MM.1S (cell line): ENCODE measurements around the gene NPAT.

Experiments
- DNase-seq: peaks from one replicate; pipeline ENCODE4 v3.0.0-alpha.2; 2015
- H2AFZ ChIP-seq: fragments of 300-600 bp; sonication (generic); 2 replicates; pipeline ENCODE4 v1.6.0; 2016; ENCODE audit warnings: antibody characterized with exemption, low read length
- H3F3A ChIP-seq: fragments of 300-600 bp; sonication (generic); 2 replicates; pipeline ENCODE4 v1.6.1; 2016; ENCODE audit warnings: mild to moderate bottlenecking, antibody characterized with exemption, low read length, moderate library complexity, mixed read lengths; ENCODE audit not compliant: insufficient read depth
- H3K27ac ChIP-seq: fragments of 300-600 bp; sonication (generic); 2 replicates; pipeline ENCODE4 v1.5.1; 2016; ENCODE audit warnings: mild to moderate bottlenecking, low read length
- H3K27me3 ChIP-seq: fragments of 300-600 bp; sonication (generic); replicated peaks from 2 replicates; pipeline ENCODE4 v1.6.0; 2016; ENCODE audit warnings: low read length; ENCODE audit not compliant: insufficient read depth
- H3K36me3 ChIP-seq: fragments of 300-600 bp; sonication (generic); replicated peaks from 2 replicates; pipeline ENCODE4 v1.6.1; 2016; ENCODE audit warnings: mild to moderate bottlenecking, low read length, mixed read lengths; ENCODE audit not compliant: insufficient read depth
- H3K4me1 ChIP-seq: fragments of 300-600 bp; sonication (generic); 2 replicates; pipeline ENCODE4 v1.6.1; 2016; ENCODE audit warnings: low read length, mixed read lengths
- H3K4me2 ChIP-seq: fragments of 300-600 bp; sonication (generic); 2 replicates; pipeline ENCODE4 v1.6.0; 2016; ENCODE audit warnings: low read depth, low read length
- H3K4me3 ChIP-seq: fragments of 300-600 bp; sonication (generic); 2 replicates; pipeline ENCODE4 v1.5.1; 2016; ENCODE audit warnings: low read length, mixed read lengths
- H3K79me2 ChIP-seq: fragments of 300-600 bp; sonication (generic); 2 replicates; pipeline ENCODE4 v1.6.1; 2016; ENCODE audit warnings: mixed run types, low read length, mixed read lengths
- H3K9ac ChIP-seq: fragments of 300-600 bp; sonication (generic); 2 replicates; pipeline ENCODE4 v1.6.1; 2016; ENCODE audit warnings: low read length, mixed read lengths
- H3K9me2 ChIP-seq: fragments of 300-600 bp; sonication (generic); replicated peaks from 2 replicates; pipeline ENCODE4 v1.6.1; 2016; ENCODE audit warnings: mild to moderate bottlenecking, low read length, mixed read lengths; ENCODE audit not compliant: insufficient read depth
- H3K9me3 ChIP-seq: fragments of 300-600 bp; sonication (generic); replicated peaks from 2 replicates; pipeline ENCODE4 v1.6.1; 2016; ENCODE audit warnings: mild to moderate bottlenecking, low read length, mixed read lengths; ENCODE audit not compliant: insufficient read depth
- H4K20me1 ChIP-seq: fragments of 300-600 bp; sonication (generic); 2 replicates; pipeline ENCODE4 v1.6.1; 2016; ENCODE audit warnings: mild to moderate bottlenecking, low read length, moderate library complexity, mixed read lengths; ENCODE audit not compliant: insufficient read depth
- CTCF ChIP-seq: fragments of 300-600 bp; sonication (generic); IDR thresholded peaks from 2 replicates; pipeline ENCODE4 v1.5.1; 2016; ENCODE audit warnings: antibody characterized with exemption, low read length, mixed read lengths
- EZH2 ChIP-seq: fragments of 300-600 bp; sonication (generic); optimal IDR thresholded peaks from 2 replicates; pipeline ENCODE3; 2017; ENCODE audit warnings: low read depth, mild to moderate bottlenecking, antibody characterized with exemption, low read length, mixed read lengths
- EZH2phosphoT487 ChIP-seq: fragments of 300-600 bp; sonication (generic); IDR thresholded peaks from 2 replicates; pipeline ENCODE4 v1.6.1; 2018; ENCODE audit warnings: antibody characterized with exemption, low read length

The NPAT gene

GRCh38 chr11:108115500-108116140 lies 106.8 kb downstream of the NPAT start:
- Histone ChIP-seq H3K27me3 (no peaks in the 10 kb centered on the region), H3K27ac (no peak overlapping the region), H3K4me3 (no peak overlapping the region), H3K79me2 (no peaks in the 10 kb centered on the region), H3K4me2 (no peak overlapping the region), H3K36me3 (no peaks in the 10 kb centered on the region), H3K9me3 (no peaks in the 10 kb centered on the region), H3K4me1 (no peaks in the 10 kb centered on the region), H2AFZ (no peak overlapping the region), H3K9me2 (no peaks in the 10 kb centered on the region), H3F3A (no peaks in the 10 kb centered on the region; the same call in 1 of the 2 replicates), H3K9ac (no peak overlapping the region), H4K20me1 (no peaks in the 10 kb centered on the region)
- no peak for TF ChIP-seq EZH2
- no peak for TF ChIP-seq CTCF
- TF ChIP-seq EZH2phosphoT487 = no peak
- no peak for DNase-seq

- Histone ChIP-seq H2AFZ (no peak overlapping the region), H3K4me2 (no peak overlapping the region), H3K4me3 (no peak overlapping the region), H3K9me2 (no peaks in the 10 kb centered on the region), H3K9ac (no peak overlapping the region), H3K36me3 (no peaks in the 10 kb centered on the region), H3K79me2 (no peaks in the 10 kb centered on the region), H4K20me1 (no peaks in the 10 kb centered on the region), H3K27ac (no peak overlapping the region), H3K27me3 (no peaks in the 10 kb centered on the region), H3K9me3 (no peaks in the 10 kb centered on the region), H3K4me1 (no peaks in the 10 kb centered on the region), H3F3A (no peaks in the 10 kb centered on the region)
- no peak for DNase-seq
- TF ChIP-seq CTCF = no peak
- TF ChIP-seq EZH2phosphoT487 = no peak
- no peak for TF ChIP-seq EZH2
Observed at GRCh38 chr11:108112057-108112456, 110.4 kb downstream of the NPAT start.

GRCh38 chr11:108111126-108111525 lies 111.3 kb downstream of the NPAT start:
- H3K4me3 ChIP-seq = no peak overlapping the region

More at GRCh38 chr11:108111126-108111525, 111.3 kb downstream of the NPAT start:
- no peaks in the 10 kb centered on the region for H3K27me3 ChIP-seq
- H3K4me2 ChIP-seq = no peak overlapping the region
- no peak overlapping the region for H2AFZ ChIP-seq
- TF ChIP-seq CTCF (no peak), EZH2phosphoT487 (no peak), EZH2 (no peak)
- H4K20me1 ChIP-seq = no peaks in the 10 kb centered on the region
- no peaks in the 10 kb centered on the region for H3K9me3 ChIP-seq
- H3K9ac ChIP-seq = no peak overlapping the region
- DNase-seq = no peak
- no peak overlapping the region for H3K27ac ChIP-seq
- H3K79me2 ChIP-seq = no peaks in the 10 kb centered on the region
- no peaks in the 10 kb centered on the region for H3K9me2 ChIP-seq
- H3K36me3 ChIP-seq = no peaks in the 10 kb centered on the region
- no peaks in the 10 kb centered on the region for H3F3A ChIP-seq
- no peaks in the 10 kb centered on the region for H3K4me1 ChIP-seq
